HCT116 (cell line): ENCODE measurements around the gene MCEMP1. TPM values are rescaled to one million over a fixed set of nuclear protein-coding genes. Genes with fewer than 3 reads are reported as not detected.

ENCODE experiments used
- ATAC-seq: fragments of 200-7000 bp; cut with Tn5 transposase; 2 replicates; pipeline ENCODE4 v1.9.1; 2020; ENCODE audit warnings: mild to moderate bottlenecking, moderate library complexity
- BruUV-seq: library from RNA; stranded (reverse); fragments of 400-500 nt; replicated peaks from 2 replicates; lab custom pipeline; 2021; lab: Mats Ljungman, UMichigan
- CTCF ChIA-PET: fragments of 300-600 bp; sonication (Branson Sonifier 250); formaldehyde crosslinking; loops from one replicate; lab custom pipeline; 2021; ENCODE audit warnings: antibody characterized with exemption; lab: Charles Lee
- POLR2A ChIA-PET: fragments of 300-600, 350-600 bp; sonication (Branson Sonifier 250); formaldehyde crosslinking; loops from one replicate; lab custom pipeline; 2021; ENCODE audit warnings: antibody characterized with exemption; lab: Charles Lee
- RAD21 ChIA-PET, 2 experiments: fragments of 300-600 bp; sonication (Branson Sonifier 250); formaldehyde crosslinking; loops; one replicate each; lab custom pipeline; 2023; ENCODE audit warnings: low total read pairs in 2 of 2; ENCODE audit not compliant: uncharacterized antibody in 2 of 2, unreplicated experiment in 2 of 2, low non-redundant PET in 1 of 2; lab: Charles Lee
- DNase-seq: peaks from one replicate; pipeline ENCODE4 v3.0.0-alpha.2; 2010; ENCODE audit warnings: low read depth, low spot score
- H2AFZ ChIP-seq: fragments of 200-600 bp; shearing (Covaris generic), sonication (generic); 2 replicates; pipeline ENCODE4 v1.6.1; 2017; ENCODE audit warnings: low read depth, mixed run types, mixed read lengths, antibody characterized with exemption, low read length; ENCODE audit not compliant: poor library complexity, severe bottlenecking
- H3K27ac ChIP-seq: 2 replicates; pipeline ENCODE4 v1.5.1; 2012; ENCODE audit warnings: low read depth, low read length
- H3K27me3 ChIP-seq: fragments of 200-600 bp; sonication (generic); 2 replicates; pipeline ENCODE4 v1.6.1; 2016; ENCODE audit warnings: mixed run types, low read length, mixed read lengths; ENCODE audit not compliant: insufficient read depth
- H3K36me3 ChIP-seq, 2 experiments: fragments of 200-500 bp in 1 of 2; fragments of 200-600 bp in 1 of 2; sonication (Bioruptor generic) in 1 of 2; sonication (generic) in 1 of 2; 2 replicates each; pipeline versions ENCODE4 v1.5.1 to v1.6.1; 2014 to 2016; ENCODE audit warnings: low read length in 2 of 2, inconsistent platforms in 1 of 2, mixed read lengths in 1 of 2, mixed run types in 1 of 2; ENCODE audit not compliant: insufficient read depth in 2 of 2, control insufficient read depth in 1 of 2
- H3K4me1 ChIP-seq, 2 experiments: fragments of 200-600 bp in 1 of 2; sonication (generic) in 1 of 2; 2 replicates each; pipeline versions ENCODE4 v1.5.1 to v1.6.1; 2012 to 2017; ENCODE audit warnings: low read length in 2 of 2, inconsistent platforms in 1 of 2, mild to moderate bottlenecking in 1 of 2, mixed read lengths in 1 of 2, mixed run types in 1 of 2, moderate library complexity in 1 of 2; ENCODE audit not compliant: insufficient read depth in 2 of 2, control insufficient read depth in 1 of 2
- H3K4me2 ChIP-seq: fragments of 200-600 bp; sonication (generic); 2 replicates; pipeline ENCODE4 v1.6.1; 2017; ENCODE audit warnings: mixed run types, low read length, mixed read lengths
- H3K4me3 ChIP-seq, 2 experiments: fragments of 200-600 bp in 1 of 2; sonication (generic) in 1 of 2; replicated peaks in 1 of 2; 2 replicates each; pipeline ENCODE4 v1.5.1; 2011 to 2016; ENCODE audit warnings: low read length in 2 of 2, control low read depth in 1 of 2, low read depth in 1 of 2, mild to moderate bottlenecking in 1 of 2, mixed read lengths in 1 of 2, mixed run types in 1 of 2
- H3K79me2 ChIP-seq: fragments of 200-600 bp; sonication (generic); 2 replicates; pipeline ENCODE4 v1.6.1; 2017; ENCODE audit warnings: mild to moderate bottlenecking, mixed run types, low read length, moderate library complexity, mixed read lengths; ENCODE audit not compliant: insufficient read depth
- H3K9ac ChIP-seq: fragments of 200-600 bp; sonication (generic); 2 replicates; pipeline ENCODE4 v1.6.1; 2016; ENCODE audit warnings: low read length, mixed read lengths
- H3K9me2 ChIP-seq: fragments of 200-600 bp; sonication (generic), shearing (Covaris generic); 2 replicates; pipeline ENCODE4 v1.6.1; 2017; ENCODE audit warnings: mixed run types, mild to moderate bottlenecking, moderate library complexity; ENCODE audit not compliant: insufficient read depth
- H3K9me3 ChIP-seq, 2 experiments: fragments of 200-500 bp in 1 of 2; fragments of 200-600 bp in 1 of 2; sonication (Bioruptor generic) in 1 of 2; sonication (generic) in 1 of 2; 2 replicates each; pipeline ENCODE4 v1.6.1; 2014 to 2017; ENCODE audit warnings: low read length in 2 of 2, mixed read lengths in 2 of 2, inconsistent platforms in 1 of 2, low read depth in 1 of 2, mild to moderate bottlenecking in 1 of 2, mixed run types in 1 of 2, moderate library complexity in 1 of 2; ENCODE audit not compliant: control insufficient read depth in 1 of 2, insufficient read depth in 1 of 2
- H4K20me1 ChIP-seq: fragments of 200-600 bp; sonication (generic), shearing (Covaris generic); 2 replicates; pipeline ENCODE4 v1.6.1; 2017; ENCODE audit warnings: mixed run types, mild to moderate bottlenecking, moderate library complexity; ENCODE audit not compliant: insufficient read depth
- CBX3 ChIP-seq: IDR thresholded peaks from 2 replicates; pipeline ENCODE4 v1.6.1; 2012; ENCODE audit warnings: low read depth
- FOSL1 ChIP-seq: IDR thresholded peaks from 2 replicates; pipeline ENCODE4 v1.6.1; 2012; ENCODE audit warnings: low read depth
- JUND ChIP-seq: IDR thresholded peaks from 2 replicates; pipeline ENCODE4 v1.6.1; 2012
- POLR2AphosphoS5 ChIP-seq: IDR thresholded peaks from 2 replicates; pipeline ENCODE4 v1.6.1; 2011; ENCODE audit warnings: mild to moderate bottlenecking, low read depth, low read length, moderate library complexity
- RAD21 ChIP-seq: IDR thresholded peaks from 2 replicates; pipeline ENCODE4 v1.6.1; 2012; ENCODE audit warnings: low read depth, mild to moderate bottlenecking
- intact Hi-C: fragments of 100-400 bp; cut with micrococcal nuclease; formaldehyde crosslinking; loops from 2 replicates; pipeline ENCODE4 v1.10.0; 2022
- total RNA-seq: library from RNA; stranded (reverse); gene quantifications from one replicate; pipeline ENCODE4 v1.2.1, GENCODE V29; 2021; ENCODE audit not compliant: unreplicated experiment
- TF ChIP-seq, protein P1 (sequence below), 3 experiments: fragments of 200-600 bp in 1 of 3; sonication (generic) in 1 of 3; IDR thresholded peaks in 2 of 3; conservative IDR thresholded peaks in 1 of 3; 2 replicates each; pipeline ENCODE4 v1.5.1; 2012 to 2017; ENCODE audit warnings: low read depth in 2 of 3, low read length in 2 of 3, antibody characterized with exemption in 1 of 3, borderline replicate concordance in 1 of 3, control low read depth in 1 of 3, mild to moderate bottlenecking in 1 of 3, mixed read lengths in 1 of 3, mixed run types in 1 of 3, moderate library complexity in 1 of 3; ENCODE audit not compliant: insufficient read depth in 1 of 3

Gene MCEMP1
- total RNA-seq, 1 experiment from 2014 or later: not detected

- TF ChIP-seq CBX3 (no peak), RAD21 (peak; percentile 50), FOSL1 (no peak), POLR2AphosphoS5 (no peak), JUND (no peak)
- TF ChIP-seq, protein P1, sequence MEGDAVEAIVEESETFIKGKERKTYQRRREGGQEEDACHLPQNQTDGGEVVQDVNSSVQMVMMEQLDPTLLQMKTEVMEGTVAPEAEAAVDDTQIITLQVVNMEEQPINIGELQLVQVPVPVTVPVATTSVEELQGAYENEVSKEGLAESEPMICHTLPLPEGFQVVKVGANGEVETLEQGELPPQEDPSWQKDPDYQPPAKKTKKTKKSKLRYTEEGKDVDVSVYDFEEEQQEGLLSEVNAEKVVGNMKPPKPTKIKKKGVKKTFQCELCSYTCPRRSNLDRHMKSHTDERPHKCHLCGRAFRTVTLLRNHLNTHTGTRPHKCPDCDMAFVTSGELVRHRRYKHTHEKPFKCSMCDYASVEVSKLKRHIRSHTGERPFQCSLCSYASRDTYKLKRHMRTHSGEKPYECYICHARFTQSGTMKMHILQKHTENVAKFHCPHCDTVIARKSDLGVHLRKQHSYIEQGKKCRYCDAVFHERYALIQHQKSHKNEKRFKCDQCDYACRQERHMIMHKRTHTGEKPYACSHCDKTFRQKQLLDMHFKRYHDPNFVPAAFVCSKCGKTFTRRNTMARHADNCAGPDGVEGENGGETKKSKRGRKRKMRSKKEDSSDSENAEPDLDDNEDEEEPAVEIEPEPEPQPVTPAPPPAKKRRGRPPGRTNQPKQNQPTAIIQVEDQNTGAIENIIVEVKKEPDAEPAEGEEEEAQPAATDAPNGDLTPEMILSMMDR (IDR thresholded peaks at IDR 0.05 in 2 of 3, conservative IDR thresholded peaks at IDR 0.05 in 1 of 3; ENCODE audit: borderline replicate concordance in 1 of 3, insufficient read depth in 1 of 3, low read depth in 2 of 3, low read length in 2 of 3): peak in 2 of 3 experiments; percentile 24 to 32; a peak in 3 of 6 replicates
- H3K9ac ChIP-seq: no peak overlapping the region
- H3K79me2 ChIP-seq: peaks cover 21% of the 10 kb centered on the region; the same call in 1 of the 2 replicates
- H3K4me1 ChIP-seq: peaks cover 4 to 31% of the 10 kb centered on the region in 2 experiments
- H4K20me1 ChIP-seq: no peaks in the 10 kb centered on the region
- peaks cover 4 to 9% of the 10 kb centered on the region in 2 experiments; a peak in 3 of 4 replicates for H3K36me3 ChIP-seq
- CTCF ChIA-PET: no interaction called here
- H3K4me2 ChIP-seq: no peak overlapping the region
- BruUV-seq: no TSS peak
- no peak overlapping the region for H3K27ac ChIP-seq
- RAD21 ChIA-PET: no interaction called here
- no peaks in the 10 kb centered on the region for H3K9me2 ChIP-seq
- no peak overlapping the region for H2AFZ ChIP-seq
- no peak overlapping the region for H3K4me3 ChIP-seq
- no peaks in the 10 kb centered on the region for H3K27me3 ChIP-seq
- no peaks in the 10 kb centered on the region for H3K9me3 ChIP-seq
- ATAC-seq (no peak), DNase-seq (no peak)
- POLR2A ChIA-PET: no interaction called here
- intact Hi-C loops: no loop called here
Observed at GRCh38 chr19:7678971-7679751, 2.3 kb downstream of the MCEMP1 start.
